Bronchial epithelial cell (primary cell): Measurements from ENCODE around the gene PDE5A. TPM values are rescaled to one million over a fixed set of nuclear protein-coding genes. Genes with fewer than 3 reads are reported as not detected.

ENCODE experiments used
- DNase-seq: peaks from one replicate; pipeline ENCODE4 v3.0.0-alpha.2; 2010; ENCODE audit warnings: low read depth
- FAIRE-seq: peaks from 2 replicates; lab custom pipeline; 2011; peaks lifted over from hg19 to GRCh38; lab: Jason Lieb, UNC
- H3K27me3 ChIP-seq: 2 replicates; pipeline ENCODE4 v1.5.1; 2011; ENCODE audit warnings: low read length; ENCODE audit not compliant: control insufficient read depth, insufficient read depth
- H3K36me3 ChIP-seq: 2 replicates; pipeline ENCODE4 v1.5.1; 2011; ENCODE audit warnings: low read length; ENCODE audit not compliant: control insufficient read depth, insufficient read depth
- H3K4me3 ChIP-seq: 2 replicates; pipeline ENCODE4 v1.5.1; 2011; ENCODE audit warnings: mild to moderate bottlenecking, low read depth, low read length, control low read depth
- CTCF ChIP-seq: IDR thresholded peaks from 2 replicates; pipeline ENCODE4 v1.5.1; 2011; ENCODE audit warnings: mild to moderate bottlenecking, moderate library complexity, low read length, control low read depth, inconsistent platforms; ENCODE audit not compliant: insufficient read depth, severe bottlenecking
- total RNA-seq: library from RNA; depleted of rRNA; stranded (reverse); fragments of >200 nt; gene quantifications from 2 replicates; pipeline ENCODE4 v1.2.1, GENCODE V29; 2014

Gene PDE5A
- 5.8 and 10.1 TPM in 2 replicates for total RNA-seq

- FAIRE-seq (no peak), DNase-seq (peak; percentile 51)
- H3K36me3 ChIP-seq: no peaks in the 10 kb centered on the region
- peak within 1 kb of the TSS; percentile 72 for H3K4me3 ChIP-seq
- no peaks in the 10 kb centered on the region for H3K27me3 ChIP-seq
- TF ChIP-seq CTCF: peak; percentile 75
Measured at GRCh38 chr4:119628281-119629141, at the start of gene PDE5A. Gene PDE5A (minus strand): TSS chr4:119628804. CDS start chr4:119628671, 133 bp downstream.

- Histone ChIP-seq H3K27me3 (no peaks in the 10 kb centered on the region), H3K4me3 (no peak overlapping the region), H3K36me3 (no peaks in the 10 kb centered on the region)
- FAIRE-seq (no peak), DNase-seq (no peak)
- TF ChIP-seq CTCF: no peak
Measured at GRCh38 chr4:119676101-119676500, 47.5 kb upstream of the PDE5A start.

GRCh38 chr4:119675391-119675790 is 46.8 kb upstream of the PDE5A start:
- no peak overlapping the region for H3K4me3 ChIP-seq
- no peaks in the 10 kb centered on the region for H3K36me3 ChIP-seq
- no peak for TF ChIP-seq CTCF
- no peak for DNase-seq
- H3K27me3 ChIP-seq: no peaks in the 10 kb centered on the region
- no peak for FAIRE-seq

- H3K27me3 ChIP-seq: no peaks in the 10 kb centered on the region
- DNase-seq (no peak), FAIRE-seq (no peak)
- TF ChIP-seq CTCF: no peak
- no peaks in the 10 kb centered on the region for H3K36me3 ChIP-seq
- no peak overlapping the region for H3K4me3 ChIP-seq
Measured at GRCh38 chr4:119672938-119673337, 44.3 kb upstream of the PDE5A start.

GRCh38 chr4:119672086-119672485 is 43.5 kb upstream of the PDE5A start:
- H3K4me3 ChIP-seq: no peak overlapping the region
- DNase-seq (no peak), FAIRE-seq (no peak)
- H3K27me3 ChIP-seq: no peaks in the 10 kb centered on the region
- no peaks in the 10 kb centered on the region for H3K36me3 ChIP-seq
- no peak for TF ChIP-seq CTCF
